KMS-11 (cell line): ENCODE measurements around the gene PLCXD1.

Experiments used
- H2AFZ ChIP-seq: fragments of 200-600 bp; sonication (generic); 2 replicates; pipeline ENCODE4 v1.6.1; 2016; ENCODE audit warnings: antibody characterized with exemption, mixed run types, low read depth
- H3K27ac ChIP-seq: fragments of 200-600 bp; sonication (generic); 2 replicates; pipeline ENCODE4 v1.6.1; 2016; ENCODE audit warnings: mild to moderate bottlenecking, mixed run types
- H3K27me3 ChIP-seq: fragments of 200-600 bp; sonication (generic); 2 replicates; pipeline ENCODE4 v1.6.1; 2017; ENCODE audit warnings: mild to moderate bottlenecking, low read depth, mixed run types, moderate library complexity; ENCODE audit not compliant: insufficient read depth
- H3K36me3 ChIP-seq: fragments of 200-600 bp; sonication (generic); 2 replicates; pipeline ENCODE4 v1.6.1; 2017; ENCODE audit warnings: mild to moderate bottlenecking, mixed run types; ENCODE audit not compliant: insufficient read depth
- H3K4me1 ChIP-seq: fragments of 200-600 bp; sonication (generic); 2 replicates; pipeline ENCODE4 v1.6.1; 2016; ENCODE audit warnings: mild to moderate bottlenecking, low read depth, mixed run types; ENCODE audit not compliant: poor library complexity, severe bottlenecking
- H3K4me2 ChIP-seq: fragments of 200-600 bp; sonication (generic); 2 replicates; pipeline ENCODE4 v1.7.0; 2016; ENCODE audit warnings: mild to moderate bottlenecking, mixed run types
- H3K4me3 ChIP-seq: fragments of 200-600 bp; sonication (generic); IDR thresholded peaks from 2 replicates; pipeline ENCODE4 v1.6.1; 2017; ENCODE audit warnings: low read depth, low read length, mixed read lengths; ENCODE audit not compliant: insufficient read depth
- H3K79me2 ChIP-seq: fragments of 200-600 bp; sonication (generic); 2 replicates; pipeline ENCODE4 v1.6.1; 2016; ENCODE audit warnings: low read depth, mixed run types; ENCODE audit not compliant: insufficient read depth
- H3K9ac ChIP-seq: fragments of 200-600 bp; sonication (generic); 2 replicates; pipeline ENCODE4 v1.6.1; 2016; ENCODE audit warnings: mild to moderate bottlenecking, mixed run types
- H4K20me1 ChIP-seq: fragments of 200-600 bp; sonication (generic); 2 replicates; pipeline ENCODE4 v1.6.1; 2016; ENCODE audit warnings: mild to moderate bottlenecking, mixed run types; ENCODE audit not compliant: insufficient read depth
- CTCF ChIP-seq: fragments of 200-600 bp; sonication (generic); conservative IDR thresholded peaks from 2 replicates; pipeline ENCODE4 v1.6.1; 2017; ENCODE audit warnings: low read depth, mild to moderate bottlenecking, antibody characterized with exemption, low read length, moderate library complexity, mixed read lengths

Gene PLCXD1

GRCh38 chrX:340641-341423, 59.7 kb downstream of the PLCXD1 start:
- H4K20me1 ChIP-seq: no peaks in the 10 kb centered on the region
- TF ChIP-seq CTCF: no peak
- H3K36me3 ChIP-seq: no peaks in the 10 kb centered on the region
- H3K27me3 ChIP-seq: no peaks in the 10 kb centered on the region
- H3K79me2 ChIP-seq: no peaks in the 10 kb centered on the region
- no peak overlapping the region for H3K4me2 ChIP-seq
- H3K9ac ChIP-seq: no peak overlapping the region
- H3K4me3 ChIP-seq: no peak overlapping the region
- H3K27ac ChIP-seq: no peak overlapping the region
- H3K4me1 ChIP-seq: no peaks in the 10 kb centered on the region
- H2AFZ ChIP-seq: no peak overlapping the region

- Histone ChIP-seq H3K27me3 (no peaks in the 10 kb centered on the region), H3K36me3 (no peaks in the 10 kb centered on the region), H4K20me1 (no peaks in the 10 kb centered on the region), H3K4me2 (no peak overlapping the region), H3K9ac (no peak overlapping the region), H3K79me2 (no peaks in the 10 kb centered on the region), H3K27ac (no peak overlapping the region), H3K4me3 (no peak overlapping the region), H3K4me1 (no peaks in the 10 kb centered on the region), H2AFZ (no peak overlapping the region)
- no peak for TF ChIP-seq CTCF
These were observed 60.4 kb downstream of the PLCXD1 start for GRCh38 chrX:341541-342101.

- Histone ChIP-seq H3K27ac (no peak overlapping the region), H3K36me3 (no peaks in the 10 kb centered on the region), H3K9ac (no peak overlapping the region), H4K20me1 (no peaks in the 10 kb centered on the region), H3K4me3 (no peak overlapping the region), H3K27me3 (no peaks in the 10 kb centered on the region), H3K4me2 (no peak overlapping the region), H3K4me1 (no peaks in the 10 kb centered on the region), H2AFZ (no peak overlapping the region), H3K79me2 (no peaks in the 10 kb centered on the region)
- TF ChIP-seq CTCF: no peak
These were observed 63.3 kb downstream of the PLCXD1 start for GRCh38 chrX:344371-344901.

- H3K27ac ChIP-seq: no peak overlapping the region
- H3K9ac ChIP-seq: no peak overlapping the region
- H3K4me3 ChIP-seq: no peak overlapping the region
- no peaks in the 10 kb centered on the region for H3K4me1 ChIP-seq
- TF ChIP-seq CTCF: no peak
- no peaks in the 10 kb centered on the region for H4K20me1 ChIP-seq
- H3K79me2 ChIP-seq: no peaks in the 10 kb centered on the region
- no peak overlapping the region for H3K4me2 ChIP-seq
- H3K36me3 ChIP-seq: no peaks in the 10 kb centered on the region
- no peak overlapping the region for H2AFZ ChIP-seq
- H3K27me3 ChIP-seq: no peaks in the 10 kb centered on the region
These were observed 64.1 kb downstream of the PLCXD1 start for GRCh38 chrX:345020-345925.
